SKM-1 treated with dmso at 0.1 percent for 144 hours (cell line): Measurements from ENCODE around the gene IQSEC1.
A peak's percentile ranks its signal among the peaks of the same experiment; 100 is the strongest.

ENCODE experiments used
- DNase-seq: peaks from one replicate; lab custom pipeline; 2025; ENCODE audit not compliant: unreplicated experiment; lab: John Stamatoyannopoulos, UW

The IQSEC1 gene

DNA sequence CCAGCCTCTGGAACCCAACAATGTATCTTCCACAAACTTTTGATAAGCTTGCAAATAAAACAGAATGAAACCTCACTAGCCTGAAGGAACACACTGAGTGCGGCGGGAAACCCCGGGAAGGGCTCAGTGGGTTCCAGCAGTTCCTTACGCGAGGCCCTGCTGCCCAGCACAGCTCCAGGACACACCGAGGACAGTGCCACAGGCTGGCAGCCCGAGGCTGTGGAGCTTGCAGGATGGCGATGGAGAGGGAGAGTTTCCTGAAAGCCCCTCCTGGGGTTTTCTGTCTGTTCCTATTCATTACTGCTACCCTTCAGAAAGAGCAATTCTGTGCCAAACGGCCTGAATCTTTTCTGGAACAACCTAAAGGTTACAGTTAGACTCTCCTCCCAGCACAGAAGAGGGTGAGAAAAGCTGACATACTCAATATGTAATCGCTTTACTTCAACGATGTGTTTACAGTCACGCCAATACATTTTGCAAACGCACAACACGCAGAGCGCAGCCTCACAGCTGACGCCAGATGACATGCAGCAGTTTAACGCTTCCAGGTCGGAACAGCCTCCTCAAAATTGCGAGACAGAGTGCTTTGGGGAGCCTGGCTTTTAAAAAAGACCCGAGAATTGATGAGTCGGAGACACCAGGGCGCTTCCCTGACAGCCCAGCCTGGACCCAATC lies 174.8 kb downstream of the IQSEC1 start:
- DNase-seq, result no peak

DNA sequence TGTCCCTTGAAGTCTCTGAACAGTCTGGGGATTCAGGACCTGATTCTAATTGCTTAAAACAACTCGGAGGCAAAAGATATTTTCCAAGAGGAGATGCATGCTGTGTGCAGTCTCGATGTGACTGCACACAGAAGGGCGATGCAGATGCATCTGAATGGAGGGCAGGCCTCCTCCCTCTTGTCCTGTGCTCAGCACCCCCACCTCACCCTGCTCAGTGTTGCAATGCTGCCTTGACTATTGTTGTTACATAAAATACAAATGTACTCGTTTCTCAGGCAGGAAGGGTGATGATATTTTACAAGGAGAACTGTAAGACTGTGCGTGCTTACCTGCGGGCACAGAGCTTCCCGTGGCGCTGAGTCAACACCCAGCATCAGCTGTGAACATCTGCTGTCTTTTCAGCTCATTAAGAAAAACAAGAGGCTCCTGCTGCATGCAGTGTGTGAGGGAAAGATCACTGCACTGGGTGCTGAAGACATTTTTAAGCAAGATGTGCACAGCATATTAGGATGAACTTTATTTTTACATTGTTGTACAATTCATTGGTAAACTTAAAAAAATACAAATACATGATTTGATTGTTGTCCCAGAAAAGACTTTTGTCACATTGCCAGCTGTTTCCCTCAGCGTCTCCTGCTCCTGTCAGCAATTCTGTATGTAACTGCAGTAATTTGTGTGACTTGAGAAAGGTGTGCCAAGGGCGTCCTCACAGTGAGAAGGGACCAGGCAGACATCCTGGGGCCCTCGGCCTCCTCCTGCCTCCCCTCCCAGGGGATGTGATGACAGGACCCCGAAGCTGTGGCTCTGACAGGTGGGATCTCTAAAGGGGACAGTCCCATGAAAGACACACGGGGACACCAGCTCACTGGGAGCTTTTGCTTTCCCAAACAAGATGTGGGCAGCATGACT lies 175.6 kb downstream of the IQSEC1 start:
- no peak for DNase-seq

DNA sequence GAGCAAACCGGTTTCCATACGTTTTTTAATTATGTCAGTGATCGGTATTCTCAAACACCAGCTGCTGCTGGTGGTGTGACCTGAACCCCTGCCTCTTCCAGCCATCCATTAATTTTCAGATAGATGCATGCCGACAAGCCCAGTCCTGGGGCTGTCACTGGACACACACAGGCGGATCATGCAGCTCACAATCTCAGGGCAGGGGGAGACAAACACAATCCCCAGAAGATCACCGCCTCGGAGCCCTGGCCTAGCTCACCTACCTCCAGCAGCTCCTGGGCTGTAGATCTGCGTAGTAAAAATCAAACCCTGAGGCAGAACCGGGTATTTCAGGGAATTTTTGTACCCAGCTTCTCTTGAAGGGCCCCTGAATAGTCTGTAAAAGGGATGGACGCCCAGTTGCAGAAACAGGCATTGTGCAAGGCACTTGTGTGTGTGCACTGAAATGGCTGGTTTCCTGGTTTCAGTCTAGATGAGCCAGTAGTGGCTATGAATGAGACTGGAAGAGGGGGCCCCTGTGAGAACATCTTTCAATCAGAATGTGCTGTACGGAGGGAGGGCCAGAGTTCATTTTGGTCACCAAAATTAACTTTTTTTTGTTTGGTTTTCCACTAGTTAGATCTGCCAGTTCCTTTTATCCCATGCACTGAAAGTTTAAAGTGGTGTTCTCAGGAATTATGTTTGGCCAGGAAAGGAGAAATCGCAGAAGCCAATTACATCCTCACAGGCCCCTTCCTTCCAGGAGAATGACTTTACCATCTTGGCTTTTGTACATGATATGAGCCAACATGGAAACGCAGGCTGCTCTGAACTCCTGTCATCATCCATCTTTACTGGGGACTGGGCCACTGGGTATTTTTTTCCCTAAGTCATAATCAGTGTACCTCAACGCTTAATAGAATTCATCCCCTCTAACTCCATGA lies 176.9 kb downstream of the IQSEC1 start:
- DNase-seq, result peak; percentile 60

DNA sequence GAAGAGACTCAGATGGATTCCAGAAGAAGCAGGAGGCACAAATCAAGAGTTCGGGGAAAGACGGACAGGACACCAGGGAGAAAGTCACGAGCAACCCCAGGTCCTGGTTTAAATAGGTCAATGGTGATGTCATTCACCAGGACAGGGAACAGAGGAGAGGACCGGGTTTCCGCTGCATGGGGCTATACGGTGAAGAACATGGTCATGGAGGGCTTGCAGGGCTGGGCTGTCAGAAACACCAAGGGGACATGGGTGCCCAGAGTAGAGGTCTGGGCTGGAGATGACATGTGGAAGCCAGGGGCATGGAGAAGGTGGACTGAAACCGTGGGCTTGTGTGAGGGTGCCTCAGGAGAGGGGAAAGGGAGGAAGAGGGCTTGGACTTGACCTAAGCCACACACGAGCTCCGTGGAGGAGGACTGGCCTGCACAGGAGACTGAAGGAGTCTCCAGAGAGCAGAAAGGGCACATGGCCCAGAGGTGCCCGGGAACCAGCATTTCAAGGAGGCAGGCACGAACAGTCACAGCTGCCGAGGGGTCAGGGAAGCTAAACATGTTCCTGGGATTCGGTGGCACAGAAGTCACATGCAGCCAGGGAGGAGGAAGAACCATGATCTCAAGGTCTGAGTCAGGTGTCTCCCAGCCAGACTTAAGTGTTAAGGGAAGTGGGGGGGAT lies 177.7 kb downstream of the IQSEC1 start:
- DNase-seq, result no peak

DNA sequence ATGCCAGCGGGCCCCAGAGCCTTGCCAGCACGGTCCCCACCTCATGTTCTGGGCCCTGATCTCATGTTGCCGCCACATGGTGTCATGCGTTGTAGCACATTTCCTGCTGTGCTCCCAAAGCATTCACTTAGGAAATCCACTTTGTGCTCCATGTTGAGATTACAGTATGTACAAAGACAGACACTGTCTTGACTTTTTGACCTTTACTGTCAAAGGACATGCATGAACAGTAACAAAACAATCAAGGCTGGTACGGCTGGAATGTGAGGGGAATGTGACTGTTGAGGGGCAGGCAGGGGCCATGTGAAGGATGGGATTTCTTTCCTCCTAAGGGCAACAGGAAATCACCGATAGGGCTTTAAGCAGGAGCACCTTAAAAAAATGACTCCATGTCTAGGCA lies 178.6 kb downstream of the IQSEC1 start:
- no peak for DNase-seq

DNA sequence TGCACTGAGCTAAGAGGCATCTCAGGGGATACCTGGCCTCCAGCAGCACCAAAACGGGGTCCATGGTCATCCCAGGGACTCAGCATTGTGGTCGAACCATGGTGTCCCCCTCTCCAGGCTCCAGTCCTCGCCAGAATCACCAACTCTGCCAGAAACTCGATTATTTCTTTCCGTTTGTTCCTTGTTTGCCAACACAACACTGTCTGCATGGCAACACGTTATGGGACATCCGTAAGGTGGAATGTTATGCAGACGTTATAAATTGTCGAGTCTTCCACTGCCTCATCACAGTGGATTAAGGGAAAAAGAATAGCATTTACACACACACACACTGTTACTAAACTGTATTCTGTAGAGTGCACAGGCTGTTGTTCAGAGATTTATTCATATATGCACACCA lies 179.4 kb downstream of the IQSEC1 start:
- no peak for DNase-seq

DNA sequence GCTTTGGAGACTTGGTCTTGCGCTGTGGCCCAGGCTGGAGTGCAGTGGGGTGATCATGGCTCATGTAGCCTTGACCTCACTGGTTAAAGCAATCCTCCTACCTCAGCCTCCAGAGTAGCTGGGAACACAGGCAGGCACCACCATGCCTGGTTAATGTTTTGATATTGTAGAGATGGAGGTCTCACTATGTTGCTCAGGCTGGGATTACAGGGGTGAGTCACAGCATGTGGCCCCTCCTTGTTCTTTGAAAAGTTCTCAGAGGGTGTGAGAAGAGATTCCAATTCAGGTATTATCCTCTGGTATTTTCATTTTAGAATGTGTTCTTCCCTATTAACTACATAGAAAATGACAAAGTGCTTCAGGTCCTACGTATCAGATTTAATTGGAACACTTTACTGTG lies 180.0 kb downstream of the IQSEC1 start:
- DNase-seq, result no peak

DNA sequence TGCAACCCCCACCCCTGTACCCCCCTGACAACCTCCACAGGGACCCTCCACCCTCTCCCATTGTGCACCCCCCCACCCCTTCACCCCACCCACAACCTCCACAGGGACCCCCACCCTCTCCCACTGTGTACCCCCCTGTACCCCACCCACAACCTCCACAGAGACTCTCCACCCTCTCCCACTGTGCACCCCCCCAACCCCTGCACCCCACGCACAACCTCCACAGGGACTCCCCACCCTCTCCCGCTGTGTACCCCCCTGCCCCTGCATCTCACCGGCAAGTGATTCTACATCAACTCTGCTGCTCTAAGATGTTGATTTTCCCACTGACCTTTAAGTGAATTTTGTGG lies 180.4 kb downstream of the IQSEC1 start:
- DNase-seq, result no peak

DNA sequence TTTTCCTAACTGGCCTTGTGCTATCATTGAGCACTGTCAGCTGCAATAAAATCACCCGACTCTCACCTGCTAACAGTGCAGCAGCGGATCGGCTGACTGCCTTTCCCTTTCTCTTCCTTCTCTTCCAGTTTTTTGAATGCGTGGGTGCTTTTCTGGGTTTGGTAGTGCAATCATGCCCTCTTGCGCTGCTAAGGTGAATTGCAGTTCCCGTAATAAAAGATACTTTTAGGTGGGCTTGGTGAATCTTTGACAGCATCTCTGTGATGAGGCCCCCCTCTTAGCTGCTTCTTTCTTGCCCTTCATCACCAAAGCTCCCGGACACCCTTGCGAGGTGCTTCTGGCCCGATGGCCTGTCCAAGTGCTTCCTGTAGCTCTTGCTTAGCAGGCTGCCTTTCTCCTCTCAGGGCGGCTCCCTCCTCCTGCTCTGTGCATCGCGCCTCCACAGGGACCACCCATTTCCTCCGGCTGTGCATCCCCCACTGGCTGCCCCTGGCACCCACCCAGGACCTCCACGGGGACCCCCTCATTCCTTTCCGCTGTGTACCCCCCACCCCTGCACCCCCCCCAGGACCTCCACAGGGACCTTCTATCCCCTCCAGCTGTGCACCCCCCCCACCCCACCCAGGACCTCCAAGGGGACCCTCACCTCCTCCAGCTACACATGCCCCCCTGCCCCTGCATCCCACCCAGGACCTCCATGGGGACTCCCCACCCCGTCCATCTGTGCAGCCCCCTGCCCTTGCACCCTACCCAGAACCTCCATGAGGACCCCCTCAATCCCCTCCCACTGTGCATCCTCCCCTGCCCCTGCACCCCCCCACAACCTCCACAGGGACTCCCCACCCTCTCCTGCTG lies 181.0 kb downstream of the IQSEC1 start:
- peak; percentile 23 for DNase-seq

DNA sequence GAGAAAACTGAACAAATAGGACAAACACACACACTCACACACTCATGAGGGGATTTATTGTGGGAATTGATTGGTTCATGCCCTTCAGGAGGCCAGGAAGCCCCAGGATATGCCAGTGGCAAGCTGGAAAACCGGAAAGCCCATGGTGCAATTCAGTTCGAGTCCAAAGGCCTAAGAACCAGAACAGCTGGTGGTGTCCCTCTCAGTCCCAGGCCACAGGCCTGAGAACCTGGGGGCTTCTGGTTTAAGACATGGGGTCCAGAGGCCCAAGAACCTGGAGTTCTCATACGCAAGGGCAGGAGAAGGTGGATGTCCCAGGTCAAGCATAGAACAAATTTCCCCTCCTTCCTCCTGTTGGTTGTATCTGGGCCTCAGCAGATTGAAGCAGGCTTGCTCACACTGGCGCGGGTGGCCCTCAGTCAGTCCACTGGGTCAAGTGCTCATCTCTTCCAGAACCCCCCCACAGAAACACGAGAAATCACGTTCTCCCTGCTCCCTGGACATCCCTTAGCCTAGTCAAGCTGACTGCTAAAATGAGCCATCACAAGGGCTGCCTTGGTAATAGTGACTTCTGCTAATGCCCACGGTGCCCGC lies 181.7 kb downstream of the IQSEC1 start:
- no peak for DNase-seq

DNA sequence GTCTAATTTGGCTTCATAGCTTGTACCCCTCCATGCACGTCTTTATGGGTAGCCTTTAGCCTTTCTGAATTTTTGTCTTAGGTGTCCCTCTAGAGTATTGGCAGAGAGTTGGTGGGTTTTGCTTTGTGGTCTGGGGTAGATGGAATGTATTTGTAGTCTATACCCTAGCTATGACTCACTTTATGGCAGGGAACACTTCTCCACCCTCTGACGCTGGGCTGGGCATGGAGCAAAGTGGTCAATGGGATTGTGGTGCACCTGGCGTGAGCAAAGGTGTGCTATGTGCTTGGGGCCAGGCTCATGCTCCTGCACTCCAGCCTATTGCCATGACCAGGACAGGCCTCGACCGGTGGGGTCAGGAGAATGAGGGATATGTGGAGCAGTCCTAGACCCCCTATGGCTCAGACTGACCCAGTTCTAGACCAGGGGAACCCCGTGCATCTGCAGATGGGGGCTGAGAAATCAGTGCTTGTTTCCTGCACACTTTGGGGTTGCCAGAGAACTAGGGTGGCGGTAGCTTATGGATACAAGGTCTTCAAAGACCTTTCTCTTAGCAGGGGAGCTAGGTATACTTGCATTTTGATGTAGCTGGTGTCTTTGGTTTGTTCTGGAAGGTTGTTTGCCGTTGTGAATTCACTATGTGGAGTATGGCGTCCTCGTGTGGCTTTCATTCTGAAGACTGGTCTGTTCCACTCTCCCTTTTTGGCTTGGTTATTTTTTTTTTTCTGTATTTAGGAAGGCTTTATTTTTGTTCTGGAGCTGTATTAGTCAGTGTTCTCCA lies 182.4 kb downstream of the IQSEC1 start:
- DNase-seq, result no peak

DNA sequence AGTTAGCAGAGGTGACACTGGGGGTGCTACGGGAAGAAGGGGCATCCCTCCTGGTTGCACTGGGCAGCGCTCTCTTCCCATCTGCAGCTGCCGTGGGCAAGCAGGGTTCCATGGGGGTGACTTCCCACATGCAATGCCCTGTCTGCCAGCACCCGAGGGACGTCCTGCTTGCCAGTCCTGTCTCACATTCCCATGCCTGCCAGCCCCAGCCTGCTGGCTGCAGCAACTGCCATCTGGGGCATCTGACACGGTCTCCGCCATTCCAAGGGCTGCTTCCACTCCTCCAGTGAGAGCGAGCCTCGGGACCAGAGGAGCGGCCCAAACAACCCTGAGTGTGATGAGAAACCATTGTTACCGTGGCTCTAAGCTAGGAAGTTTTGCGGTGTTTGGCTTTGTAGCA lies 186.5 kb downstream of the IQSEC1 start:
- DNase-seq, result no peak

DNA sequence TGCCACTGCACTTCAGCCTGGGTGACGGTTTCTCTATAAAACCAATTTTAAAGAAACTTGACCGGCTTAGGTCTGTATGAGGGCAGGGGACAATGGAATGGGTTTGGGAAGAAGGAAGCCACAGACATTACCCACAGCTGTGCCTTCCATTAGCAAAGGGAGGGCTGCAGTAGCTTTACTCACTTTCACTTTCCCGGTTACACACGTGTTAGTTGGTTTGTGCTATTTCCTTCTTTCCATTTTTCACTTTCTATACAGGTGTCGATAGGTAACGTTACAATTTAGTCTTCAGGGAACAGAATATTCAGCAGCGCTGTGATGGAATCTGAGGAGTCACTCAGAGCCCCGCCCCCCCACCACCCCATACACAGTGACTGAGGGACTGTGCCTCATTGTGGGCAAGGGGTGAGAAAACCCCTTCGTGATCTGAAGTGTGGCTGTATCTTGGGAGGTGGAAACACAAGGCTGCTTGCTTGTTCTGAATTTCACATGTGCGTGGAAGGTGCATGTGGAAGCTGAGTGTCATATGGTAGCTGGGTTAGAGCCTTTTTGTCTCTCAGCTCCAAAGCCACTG lies 187.0 kb downstream of the IQSEC1 start:
- DNase-seq, result no peak

DNA sequence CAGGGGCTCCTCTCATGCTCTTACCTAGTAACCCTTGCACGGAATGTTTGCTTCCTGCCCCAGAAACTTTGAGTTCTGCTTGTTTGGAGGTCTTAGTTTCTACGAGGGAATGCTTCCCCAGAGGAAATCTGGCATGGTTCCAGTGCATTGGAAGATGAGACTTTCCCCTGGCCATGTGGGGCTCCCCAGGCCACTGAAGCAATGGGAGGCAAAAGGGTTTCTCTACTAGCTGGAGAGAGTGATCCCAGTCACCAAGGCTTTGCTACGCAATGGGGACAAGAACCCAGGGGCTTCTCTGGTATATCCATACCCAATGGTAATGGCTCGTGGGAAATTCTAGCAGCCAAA lies 187.7 kb downstream of the IQSEC1 start:
- DNase-seq, result no peak

DNA sequence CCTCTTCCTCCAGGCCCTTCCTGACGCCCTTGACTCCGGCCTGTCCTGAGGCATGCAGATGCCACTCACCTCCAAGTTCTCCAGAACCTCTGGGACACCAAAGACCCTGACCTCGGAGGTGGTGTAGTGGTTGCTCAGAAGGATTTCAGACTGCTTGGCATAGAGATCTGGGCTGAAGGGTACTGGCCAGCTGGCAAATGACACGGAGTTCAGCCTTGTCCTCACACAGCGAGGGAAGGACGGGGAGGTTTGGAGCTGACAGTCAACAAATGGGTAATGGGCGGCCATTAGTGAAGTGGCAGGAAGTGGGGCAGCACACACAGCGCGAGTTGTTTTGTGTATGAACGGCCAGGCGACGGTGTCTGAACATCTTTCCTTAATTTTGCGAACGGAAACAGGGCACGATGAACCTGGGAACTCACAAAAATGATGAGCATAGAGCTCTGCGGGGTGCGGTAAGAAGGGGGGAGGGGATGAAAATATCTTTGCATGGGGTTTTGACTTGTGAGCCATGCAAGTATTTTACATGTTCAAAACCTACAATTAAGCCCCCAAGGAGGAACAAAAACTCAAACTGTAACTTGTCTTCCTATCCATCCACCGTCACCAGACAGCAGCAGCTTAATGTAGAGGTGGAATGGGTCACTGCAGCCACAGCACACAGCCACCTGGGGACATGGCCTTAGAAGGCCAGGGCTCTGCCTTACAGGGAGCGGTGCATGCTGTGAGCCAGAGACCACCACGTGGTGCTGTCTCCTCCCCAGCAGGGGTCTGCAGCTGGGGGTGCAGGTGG lies 188.2 kb downstream of the IQSEC1 start:
- DNase-seq, result no peak

DNA sequence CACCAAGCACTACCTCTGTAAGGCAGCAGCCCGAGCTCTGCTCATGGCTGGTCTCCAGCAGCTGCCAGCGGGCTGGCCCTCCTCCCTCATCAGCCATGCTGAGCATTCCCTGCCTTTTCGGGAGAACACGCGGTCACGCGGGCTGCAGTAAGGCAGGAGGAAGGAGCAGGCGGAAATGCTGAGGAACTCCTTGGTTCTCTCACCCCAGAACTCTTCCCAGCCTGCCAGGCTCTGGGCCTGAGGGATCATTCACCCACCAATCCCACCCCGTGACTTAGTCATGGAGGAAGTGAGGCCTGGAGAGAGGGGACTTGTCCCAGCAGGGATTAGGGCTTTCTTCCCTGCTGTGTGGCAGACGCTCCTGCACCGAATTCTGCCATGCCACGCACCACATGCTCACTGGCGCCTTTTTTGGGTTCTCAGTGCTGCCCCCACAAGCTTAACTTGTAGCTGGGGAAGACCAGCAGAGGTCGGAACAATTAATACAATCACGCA lies 189.0 kb downstream of the IQSEC1 start:
- no peak for DNase-seq
